Sciatic nerve (tissue), 2 donors: Measurements from ENCODE around the gene GRID1. TPM values are rescaled to one million over a fixed set of nuclear protein-coding genes. Genes with fewer than 3 reads are reported as not detected.
"Not testable (repeated sequence)": the region's sequence is repeated elsewhere in the genome, so short reads cannot be mapped to it uniquely, and the experiment has no call there.

Source experiments
- ATAC-seq: fragments of 200-7000 bp; cut with Tn5 transposase; one replicate; pipeline ENCODE4 v1.9.1; 2020; ENCODE audit warnings: mild to moderate bottlenecking, moderate library complexity
- DNase-seq: peaks from one replicate; pipeline ENCODE4 v3.0.0-alpha.2; 2020; ENCODE audit warnings: low spot score
- intact Hi-C: fragments of 100-400 bp; cut with DNase I; formaldehyde crosslinking; loops from one replicate; pipeline ENCODE4 v1.14.2; 2022
- total RNA-seq: library from RNA; stranded (reverse); fragmentation: NEBNext Ultra II Directional; extraction: Animal tissue kit (Norgen Biotek cat#: 25700); gene quantifications from one replicate; pipeline ENCODE4 v1.2.1, GENCODE V29; 2021
- donor health status: DM: no; HTN: no; CAD: no.
- donor health status: DM: no; HTN: no; CAD: no.

Gene GRID1
- total RNA-seq, 1 donor from 2014 or later: 15.4 TPM

- no peak for ATAC-seq
- DNase-seq: no peak
- intact Hi-C loops: no loop called here
Observed at GRCh38 chr10:86107131-86107530, 259.5 kb downstream of the GRID1 start.

GRCh38 chr10:86106616-86107015 lies 260.0 kb downstream of the GRID1 start:
- intact Hi-C loops: no loop called here
- DNase-seq: no peak
- no peak for ATAC-seq

GRCh38 chr10:86105640-86106039 lies 261.0 kb downstream of the GRID1 start:
- no peak for DNase-seq
- intact Hi-C loops: no loop called here
- ATAC-seq: no peak

GRCh38 chr10:86105181-86105580 lies 261.4 kb downstream of the GRID1 start:
- ATAC-seq (no peak), DNase-seq (no peak)
- intact Hi-C loops: no loop called here

- ATAC-seq (no peak), DNase-seq (no peak)
- intact Hi-C loops: no loop called here
Observed at GRCh38 chr10:86104611-86105145, 261.9 kb downstream of the GRID1 start.

GRCh38 chr10:86104156-86104555 lies 262.4 kb downstream of the GRID1 start:
- DNase-seq (no peak), ATAC-seq (no peak)
- intact Hi-C loops: no loop called here

GRCh38 chr10:86103391-86104101 lies 263.0 kb downstream of the GRID1 start:
- no peak for ATAC-seq
- intact Hi-C loops: no loop called here
- DNase-seq: no peak

- DNase-seq: no peak
- ATAC-seq: no peak
- intact Hi-C loops: no loop called here
Observed at GRCh38 chr10:86102451-86102850, 264.1 kb downstream of the GRID1 start.

GRCh38 chr10:86102031-86102430 lies 264.6 kb downstream of the GRID1 start:
- DNase-seq (no peak), ATAC-seq (no peak)
- intact Hi-C loops: no loop called here

GRCh38 chr10:86100581-86101061 lies 266.0 kb downstream of the GRID1 start:
- intact Hi-C loops: no loop called here
- no peak for ATAC-seq
- DNase-seq: no peak

GRCh38 chr10:86099542-86100334 lies 266.9 kb downstream of the GRID1 start:
- no peak for DNase-seq
- intact Hi-C loops: no loop called here
- ATAC-seq: no peak

GRCh38 chr10:86098187-86098881 lies 268.3 kb downstream of the GRID1 start:
- DNase-seq: no peak
- ATAC-seq: no peak
- intact Hi-C loops: no loop called here

- DNase-seq, intact Hi-C loops, ATAC-seq: not testable (repeated sequence)
Observed at GRCh38 chr10:86095061-86095460, 271.5 kb downstream of the GRID1 start.

- ATAC-seq, DNase-seq, intact Hi-C loops: not testable (repeated sequence)
Observed at GRCh38 chr10:86092311-86092710, 274.3 kb downstream of the GRID1 start.

GRCh38 chr10:86091216-86091615 lies 275.4 kb downstream of the GRID1 start:
- DNase-seq: no peak
- intact Hi-C loops: no loop called here
- no peak for ATAC-seq

- intact Hi-C loops: no loop called here
- ATAC-seq: no peak
Observed at GRCh38 chr10:86090807-86091206, 275.8 kb downstream of the GRID1 start.

GRCh38 chr10:86087716-86088115 lies 278.9 kb downstream of the GRID1 start:
- no peak for ATAC-seq
- intact Hi-C loops: no loop called here
- DNase-seq: no peak

More at GRCh38 chr10:86090807-86091206, 275.8 kb downstream of the GRID1 start:
- no peak for DNase-seq

GRCh38 chr10:86086418-86086817 lies 280.2 kb downstream of the GRID1 start:
- ATAC-seq (no peak), DNase-seq (no peak)
- intact Hi-C loops: no loop called here

- no peak for ATAC-seq
- intact Hi-C loops: no loop called here
- DNase-seq: no peak
Observed at GRCh38 chr10:86085686-86086085, 280.9 kb downstream of the GRID1 start.
